ENCODE measurements around the gene GLRA1. TPM values are rescaled to one million over a fixed set of nuclear protein-coding genes. Genes with fewer than 3 reads are reported as not detected.
"Not testable (repeated sequence)": the region's sequence is repeated elsewhere in the genome, so short reads cannot be mapped to it uniquely, and the experiment has no call there.

Gene GLRA1
- total RNA-seq, 1 donor from 2014 or later, result not detected

GRCh38 chr5:151799407-151799806 is 125.2 kb downstream of the GLRA1 start:
- DNase-seq (no peak), ATAC-seq (ENCODE audit: poor library complexity) (no peak)
- intact Hi-C loops (cut with DNase I), result no loop called here

- intact Hi-C loops (cut with DNase I), result no loop called here
- no peak for DNase-seq
- ATAC-seq (ENCODE audit: poor library complexity), result no peak
Observed at GRCh38 chr5:151798674-151799073, 126.0 kb downstream of the GLRA1 start.

- ATAC-seq (ENCODE audit: poor library complexity) (no peak), DNase-seq (no peak)
- intact Hi-C loops (cut with DNase I), result no loop called here
Observed at GRCh38 chr5:151795426-151795825, 129.2 kb downstream of the GLRA1 start.

- ATAC-seq (ENCODE audit: poor library complexity) (no peak), DNase-seq (no peak)
- intact Hi-C loops (cut with DNase I), result no loop called here
Observed at GRCh38 chr5:151793358-151793757, 131.3 kb downstream of the GLRA1 start.

- intact Hi-C loops (cut with DNase I), result no loop called here
- ATAC-seq (ENCODE audit: poor library complexity) (no peak), DNase-seq (no peak)
Observed at GRCh38 chr5:151787817-151788216, 136.8 kb downstream of the GLRA1 start.

- DNase-seq (no peak), ATAC-seq (ENCODE audit: poor library complexity) (no peak)
- intact Hi-C loops (cut with DNase I), result no loop called here
Observed at GRCh38 chr5:151786468-151786867, 138.2 kb downstream of the GLRA1 start.

GRCh38 chr5:151784141-151784540 is 140.5 kb downstream of the GLRA1 start:
- ATAC-seq (ENCODE audit: poor library complexity) (no peak), DNase-seq (no peak)
- intact Hi-C loops (cut with DNase I), result no loop called here

GRCh38 chr5:151783664-151784063 is 141.0 kb downstream of the GLRA1 start:
- ATAC-seq (ENCODE audit: poor library complexity); DNase-seq; intact Hi-C loops (cut with DNase I): not testable (repeated sequence)

GRCh38 chr5:151781201-151781600 is 143.4 kb downstream of the GLRA1 start:
- ATAC-seq (ENCODE audit: poor library complexity) (no peak), DNase-seq (no peak)
- intact Hi-C loops (cut with DNase I), result no loop called here

GRCh38 chr5:151780348-151780747 is 144.3 kb downstream of the GLRA1 start:
- ATAC-seq (ENCODE audit: poor library complexity) (no peak), DNase-seq (no peak)
- intact Hi-C loops (cut with DNase I), result no loop called here

GRCh38 chr5:151779531-151780125 is 145.0 kb downstream of the GLRA1 start:
- DNase-seq (no peak), ATAC-seq (ENCODE audit: poor library complexity) (no peak)
- intact Hi-C loops (cut with DNase I), result no loop called here

- no peak for DNase-seq
- no peak for ATAC-seq (ENCODE audit: poor library complexity)
- intact Hi-C loops (cut with DNase I), result no loop called here
Observed at GRCh38 chr5:151775025-151775606, 149.5 kb downstream of the GLRA1 start.

GRCh38 chr5:151773951-151774350 is 150.7 kb downstream of the GLRA1 start:
- intact Hi-C loops (cut with DNase I), result no loop called here

GRCh38 chr5:151772846-151773561 is 151.6 kb downstream of the GLRA1 start:
- ATAC-seq (ENCODE audit: poor library complexity), result no peak
- DNase-seq, result no peak
- intact Hi-C loops (cut with DNase I), result no loop called here

More at GRCh38 chr5:151773951-151774350, 150.7 kb downstream of the GLRA1 start:
- ATAC-seq (ENCODE audit: poor library complexity), result no peak
- DNase-seq, result no peak

Other genes with a start within 250 kb of the GLRA1 start
- gene SPARC, start 237.9 kb downstream of the GLRA1 start, total RNA-seq, result 435 TPM
- gene ATOX1, start 166.2 kb downstream of the GLRA1 start, total RNA-seq, result 61.7 TPM
- 105 TPM for gene G3BP1, start 152.9 kb downstream of the GLRA1 start, total RNA-seq